PC-3 (cell line): ENCODE results near the gene CFAP299. TPM values are rescaled to one million over a fixed set of nuclear protein-coding genes. Genes with fewer than 3 reads are reported as not detected.

Experiments
- ATAC-seq: fragments of 200-7000 bp; cut with Tn5 transposase; 2 replicates; pipeline ENCODE4 v1.9.1; 2020; ENCODE audit warnings: mild to moderate bottlenecking, moderate library complexity
- BruUV-seq: library from RNA; stranded (reverse); fragments of 400-500 nt; replicated peaks from 2 replicates; lab custom pipeline; 2021; lab: Mats Ljungman, UMichigan
- CTCF ChIA-PET: fragments of 300-600 bp; sonication (Branson Sonifier 250); formaldehyde crosslinking; loops from one replicate; lab custom pipeline; 2022; ENCODE audit warnings: antibody characterized with exemption; lab: Charles Lee
- POLR2A ChIA-PET: fragments of 300-600 bp; sonication (Branson Sonifier 250); formaldehyde crosslinking; loops from one replicate; lab custom pipeline; 2022; ENCODE audit warnings: antibody characterized with exemption; ENCODE audit not compliant: unreplicated experiment; lab: Charles Lee
- DNase-seq: peaks from one replicate; pipeline ENCODE4 v3.0.0-alpha.2; 2015
- H2AFZ ChIP-seq: fragments of 300-600 bp; sonication (generic); 2 replicates; pipeline ENCODE4 v1.6.0; 2016; ENCODE audit warnings: antibody characterized with exemption, low read length
- H3F3A ChIP-seq: fragments of 300-600 bp; sonication (generic); one replicate; pipeline ENCODE4 v1.6.0; 2017; ENCODE audit warnings: antibody characterized with exemption, low read length, control low read depth, mild to moderate bottlenecking; ENCODE audit not compliant: unreplicated experiment
- H3K27ac ChIP-seq: fragments of 300-600 bp; sonication (generic); 2 replicates; pipeline ENCODE4 v1.5.1; 2016; ENCODE audit warnings: mild to moderate bottlenecking, low read length
- H3K27me3 ChIP-seq: fragments of 300-600 bp; sonication (generic); 2 replicates; pipeline ENCODE4 v1.6.1; 2016; ENCODE audit warnings: low read length, mixed read lengths
- H3K36me3 ChIP-seq: fragments of 300-600 bp; sonication (generic); 2 replicates; pipeline ENCODE4 v1.6.1; 2016; ENCODE audit warnings: low read depth, mixed run types, low read length, mixed read lengths
- H3K4me1 ChIP-seq: fragments of 300-600 bp; sonication (generic); 2 replicates; pipeline ENCODE4 v1.5.1; 2016; ENCODE audit warnings: low read length; ENCODE audit not compliant: insufficient read depth
- H3K4me2 ChIP-seq: fragments of 300-600 bp; sonication (generic); 2 replicates; pipeline ENCODE4 v1.6.0; 2016; ENCODE audit warnings: low read length
- H3K4me3 ChIP-seq: fragments of 300-600 bp; sonication (generic); 2 replicates; pipeline ENCODE4 v1.5.1; 2016; ENCODE audit warnings: mild to moderate bottlenecking, low read length, mixed read lengths
- H3K79me2 ChIP-seq: fragments of 300-600 bp; sonication (generic); 2 replicates; pipeline ENCODE4 v1.6.1; 2017; ENCODE audit warnings: low read length, mixed read lengths
- H3K9ac ChIP-seq: fragments of 300-600 bp; sonication (generic); 2 replicates; pipeline ENCODE4 v1.6.0; 2016; ENCODE audit warnings: mild to moderate bottlenecking, low read length
- H3K9me2 ChIP-seq: fragments of 300-600 bp; sonication (generic); replicated peaks from 2 replicates; pipeline ENCODE4 v1.6.1; 2016; ENCODE audit warnings: mixed run types, low read length, mixed read lengths
- H3K9me3 ChIP-seq: fragments of 300-600 bp; sonication (generic); 2 replicates; pipeline ENCODE4 v1.6.1; 2016; ENCODE audit warnings: low read length, mixed read lengths
- H4K20me1 ChIP-seq: fragments of 300-600 bp; sonication (generic); 2 replicates; pipeline ENCODE4 v1.6.1; 2016; ENCODE audit warnings: low read length, mixed read lengths
- EZH2 ChIP-seq: fragments of 300-600 bp; sonication (generic); IDR thresholded peaks from one replicate; pipeline ENCODE4 v1.6.1; 2017; ENCODE audit warnings: antibody characterized with exemption, mild to moderate bottlenecking, low read length; ENCODE audit not compliant: unreplicated experiment
- EZH2phosphoT487 ChIP-seq: fragments of 300-600 bp; sonication (generic); IDR thresholded peaks from 2 replicates; pipeline ENCODE4 v1.6.1; 2018; ENCODE audit warnings: mild to moderate bottlenecking, antibody characterized with exemption, low read length, borderline replicate concordance
- intact Hi-C: fragments of 100-400 bp; cut with micrococcal nuclease; formaldehyde crosslinking; loops from 2 replicates; pipeline ENCODE4 v1.9.0; 2023
- total RNA-seq: library from RNA; depleted of rRNA; stranded (reverse); fragments of >200 nt; gene quantifications from 2 replicates; pipeline ENCODE4 v1.2.3, GENCODE V29; 2014
- TF ChIP-seq, protein P1 (sequence below): fragments of 300-600 bp; sonication (generic); conservative IDR thresholded peaks from 2 replicates; pipeline ENCODE4 v1.5.1; 2017; ENCODE audit warnings: antibody characterized with exemption, low read depth, mild to moderate bottlenecking, low read length

Gene CFAP299
- total RNA-seq, 1 experiment from 2014 or later, result not detected

DNA sequence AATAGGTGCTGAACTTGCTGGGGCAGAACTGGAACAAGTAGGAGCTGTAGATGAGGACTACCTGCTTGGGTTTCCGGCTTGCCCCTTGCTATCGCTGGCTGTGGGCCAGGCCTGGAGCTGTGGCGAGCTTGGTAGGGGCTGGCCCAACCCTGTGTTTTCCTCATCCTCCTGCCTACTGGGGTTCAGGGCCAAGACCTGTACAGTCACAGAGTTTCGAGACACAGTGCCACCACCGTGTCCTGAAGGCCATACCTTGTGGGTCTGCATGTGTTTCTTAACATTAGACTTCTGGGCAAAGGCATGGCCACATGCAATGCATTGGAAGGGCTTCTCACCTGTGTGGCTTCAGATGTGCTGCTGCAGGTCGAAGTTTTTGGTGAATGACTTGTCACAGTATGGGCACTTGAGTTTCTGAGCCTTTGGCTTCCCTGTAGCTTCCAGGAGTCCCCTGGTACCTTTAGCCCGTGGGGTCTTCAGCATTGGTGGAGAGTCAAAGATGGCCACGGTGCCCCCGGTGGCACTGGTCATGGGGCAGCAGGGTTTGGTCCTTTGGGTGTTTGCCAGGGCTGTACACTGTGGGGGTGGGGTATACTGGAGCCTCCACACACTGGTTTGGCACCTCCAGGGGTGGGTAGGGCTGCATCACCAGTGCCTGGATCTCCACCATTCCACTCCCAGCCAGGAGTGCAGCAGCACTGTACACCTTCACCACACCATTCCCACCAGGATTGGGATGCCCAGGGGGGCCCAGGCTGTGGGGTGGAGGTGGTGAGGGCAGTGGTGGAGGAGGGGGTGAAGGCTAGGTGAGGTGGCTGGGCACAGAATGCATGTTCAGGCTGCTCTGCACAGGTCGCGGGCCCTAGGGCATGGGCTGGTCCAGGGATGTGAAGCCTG lies 52.1 kb downstream of the CFAP299 start:
- no TSS peak for BruUV-seq
- H3K4me1 ChIP-seq, result no peaks in the 10 kb centered on the region

GRCh38 chr4:80388284-80388607 lies 52.7 kb downstream of the CFAP299 start:
- H4K20me1 ChIP-seq, result no peaks in the 10 kb centered on the region
- DNase-seq (no peak), ATAC-seq (no peak)
- H3K4me1 ChIP-seq, result no peaks in the 10 kb centered on the region; the same call in 1 of the 2 replicates
- no peak overlapping the region for H2AFZ ChIP-seq
- TF ChIP-seq EZH2, result no peak
- TF ChIP-seq, protein P1, sequence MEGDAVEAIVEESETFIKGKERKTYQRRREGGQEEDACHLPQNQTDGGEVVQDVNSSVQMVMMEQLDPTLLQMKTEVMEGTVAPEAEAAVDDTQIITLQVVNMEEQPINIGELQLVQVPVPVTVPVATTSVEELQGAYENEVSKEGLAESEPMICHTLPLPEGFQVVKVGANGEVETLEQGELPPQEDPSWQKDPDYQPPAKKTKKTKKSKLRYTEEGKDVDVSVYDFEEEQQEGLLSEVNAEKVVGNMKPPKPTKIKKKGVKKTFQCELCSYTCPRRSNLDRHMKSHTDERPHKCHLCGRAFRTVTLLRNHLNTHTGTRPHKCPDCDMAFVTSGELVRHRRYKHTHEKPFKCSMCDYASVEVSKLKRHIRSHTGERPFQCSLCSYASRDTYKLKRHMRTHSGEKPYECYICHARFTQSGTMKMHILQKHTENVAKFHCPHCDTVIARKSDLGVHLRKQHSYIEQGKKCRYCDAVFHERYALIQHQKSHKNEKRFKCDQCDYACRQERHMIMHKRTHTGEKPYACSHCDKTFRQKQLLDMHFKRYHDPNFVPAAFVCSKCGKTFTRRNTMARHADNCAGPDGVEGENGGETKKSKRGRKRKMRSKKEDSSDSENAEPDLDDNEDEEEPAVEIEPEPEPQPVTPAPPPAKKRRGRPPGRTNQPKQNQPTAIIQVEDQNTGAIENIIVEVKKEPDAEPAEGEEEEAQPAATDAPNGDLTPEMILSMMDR, result no peak
- no peak for TF ChIP-seq EZH2phosphoT487
- no TSS peak for BruUV-seq
- no peaks in the 10 kb centered on the region for H3K36me3 ChIP-seq
- no peaks in the 10 kb centered on the region for H3K79me2 ChIP-seq
- no peak overlapping the region for H3K9ac ChIP-seq
- ChIA-PET POLR2A (no interaction called here), CTCF (no interaction called here)
- H3K9me2 ChIP-seq, result no peaks in the 10 kb centered on the region
- H3K4me2 ChIP-seq, result no peak overlapping the region
- H3F3A ChIP-seq, result no peaks in the 10 kb centered on the region
- intact Hi-C loops, result no loop called here
- H3K27me3 ChIP-seq, result no peaks in the 10 kb centered on the region
- H3K9me3 ChIP-seq, result no peaks in the 10 kb centered on the region
- no peak overlapping the region for H3K4me3 ChIP-seq
- no peak overlapping the region for H3K27ac ChIP-seq

More for the DNA sequence above, 52.1 kb downstream of the CFAP299 start:
- TF ChIP-seq EZH2phosphoT487 (no peak), EZH2 (no peak)
- TF ChIP-seq, protein P1, result no peak
- no peaks in the 10 kb centered on the region for H3K9me2 ChIP-seq
- CTCF ChIA-PET, result no interaction called here
- intact Hi-C loops, result no loop called here
- no peaks in the 10 kb centered on the region for H3F3A ChIP-seq
- H3K4me3 ChIP-seq, result no peak overlapping the region
- H3K79me2 ChIP-seq, result no peaks in the 10 kb centered on the region
- POLR2A ChIA-PET, result no interaction called here
- H4K20me1 ChIP-seq, result no peaks in the 10 kb centered on the region
- no peak overlapping the region for H3K4me2 ChIP-seq
- no peak overlapping the region for H2AFZ ChIP-seq
- ATAC-seq (no peak), DNase-seq (no peak)
- H3K36me3 ChIP-seq, result no peaks in the 10 kb centered on the region
- no peak overlapping the region for H3K27ac ChIP-seq
- H3K27me3 ChIP-seq, result no peaks in the 10 kb centered on the region
- no peak overlapping the region for H3K9ac ChIP-seq
- no peaks in the 10 kb centered on the region for H3K9me3 ChIP-seq

DNA sequence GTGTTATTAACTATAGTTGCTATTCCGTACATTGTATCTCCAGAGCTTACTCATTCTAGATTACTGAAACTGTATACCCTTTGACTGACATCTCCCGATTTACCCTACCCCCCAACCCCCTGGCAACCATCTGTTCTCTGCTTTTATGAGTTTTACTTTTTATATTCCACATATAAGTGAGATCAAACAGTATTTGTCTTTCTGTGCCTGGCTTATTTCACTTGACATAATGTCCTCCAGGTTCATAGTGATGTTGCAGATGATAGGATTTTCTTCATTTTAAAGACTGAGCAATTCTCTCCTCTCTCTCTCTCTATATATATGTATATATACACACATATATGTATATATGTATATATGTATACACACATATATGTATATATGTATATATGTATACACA lies 54.6 kb downstream of the CFAP299 start:
- CTCF ChIA-PET, result no interaction called here
- no peak overlapping the region for H2AFZ ChIP-seq
- BruUV-seq, result no TSS peak

More for the DNA sequence above, 54.6 kb downstream of the CFAP299 start:
- intact Hi-C loops, result no loop called here
- DNase-seq (no peak), ATAC-seq (no peak)
- Histone ChIP-seq H3K9ac (no peak overlapping the region), H3K27me3 (no peaks in the 10 kb centered on the region), H3K27ac (no peak overlapping the region), H3F3A (no peaks in the 10 kb centered on the region), H3K9me2 (no peaks in the 10 kb centered on the region), H3K4me2 (no peak overlapping the region), H3K9me3 (no peaks in the 10 kb centered on the region), H3K36me3 (no peaks in the 10 kb centered on the region), H3K79me2 (no peaks in the 10 kb centered on the region), H3K4me1 (no peaks in the 10 kb centered on the region; the same call in 1 of the 2 replicates), H3K4me3 (no peak overlapping the region), H4K20me1 (no peaks in the 10 kb centered on the region)
- TF ChIP-seq, protein P1, result no peak
- TF ChIP-seq EZH2phosphoT487 (no peak), EZH2 (no peak)
- POLR2A ChIA-PET, result no interaction called here
